Measurements from ENCODE around the gene TMIE.

TMIE gene

GRCh38 chr3:46660003-46660402 is 41.2 kb upstream of the TMIE start:
- no peak overlapping the region for H4K8ac ChIP-seq (ENCODE audit: low read length)
- no peak overlapping the region for H2BK15ac ChIP-seq (ENCODE audit: low read depth, poor library complexity, severe bottlenecking)
- peaks cover 8 to 36% of the 10 kb centered on the region in 2 experiments for H3K27me3 ChIP-seq (ENCODE audit: control insufficient read depth in 1 of 2, insufficient read depth in 1 of 2, low read length in 2 of 2)
- no peak overlapping the region for H3K4me3 ChIP-seq (ENCODE audit: insufficient read depth in 1 of 2, low read depth in 1 of 2, low read length in 2 of 2)
- H2AFZ ChIP-seq (ENCODE audit: low read depth, low read length), result no peak overlapping the region
- H2BK12ac ChIP-seq (ENCODE audit: low read length in 2 of 2), result peak overlapping the region in 1 of 2 experiments; percentile 12
- no peak overlapping the region for H2BK5ac ChIP-seq (ENCODE audit: low read depth, low read length, poor library complexity, severe bottlenecking)
- 82% methylated on average over 6 of the region's 6 CpGs for WGBS
- no peak overlapping the region for H3K9ac ChIP-seq (ENCODE audit: low read length)
- no peak overlapping the region for H3K4ac ChIP-seq (ENCODE audit: low read depth in 1 of 2, low read length in 2 of 2)
- no peaks in the 10 kb centered on the region for H3K36me3 ChIP-seq (ENCODE audit: control insufficient read depth in 1 of 2, insufficient read depth in 2 of 2, low read depth in 1 of 2, low read length in 2 of 2)
- H3K4me2 ChIP-seq (ENCODE audit: low read length, poor library complexity, severe bottlenecking), result no peak overlapping the region
- H3K23ac ChIP-seq (ENCODE audit: low read length in 2 of 2), result no peak overlapping the region
- H3K4me1 ChIP-seq (ENCODE audit: control insufficient read depth, insufficient read depth, low read depth, low read length), result peaks cover 20% of the 10 kb centered on the region
- no peaks in the 10 kb centered on the region for H3K9me3 ChIP-seq (ENCODE audit: control insufficient read depth, low read length)
- H3K18ac ChIP-seq (ENCODE audit: low read depth in 1 of 2, low read length in 2 of 2), result no peak overlapping the region
- H3K14ac ChIP-seq (ENCODE audit: low read length in 2 of 2), result no peak overlapping the region
- no peak overlapping the region for H2AK5ac ChIP-seq (ENCODE audit: low read length, severe bottlenecking)
- H3K79me1 ChIP-seq (replicated peaks; ENCODE audit: low read length, poor library complexity, severe bottlenecking), result no peaks in the 10 kb centered on the region
- no peak overlapping the region for H4K91ac ChIP-seq (ENCODE audit: low read length)
- no peak overlapping the region for H2BK120ac ChIP-seq (ENCODE audit: low read depth, low read length)
- H3K27ac ChIP-seq (ENCODE audit: low read length, poor library complexity, severe bottlenecking), result no peak overlapping the region
- no peak for DNase-seq

DNA sequence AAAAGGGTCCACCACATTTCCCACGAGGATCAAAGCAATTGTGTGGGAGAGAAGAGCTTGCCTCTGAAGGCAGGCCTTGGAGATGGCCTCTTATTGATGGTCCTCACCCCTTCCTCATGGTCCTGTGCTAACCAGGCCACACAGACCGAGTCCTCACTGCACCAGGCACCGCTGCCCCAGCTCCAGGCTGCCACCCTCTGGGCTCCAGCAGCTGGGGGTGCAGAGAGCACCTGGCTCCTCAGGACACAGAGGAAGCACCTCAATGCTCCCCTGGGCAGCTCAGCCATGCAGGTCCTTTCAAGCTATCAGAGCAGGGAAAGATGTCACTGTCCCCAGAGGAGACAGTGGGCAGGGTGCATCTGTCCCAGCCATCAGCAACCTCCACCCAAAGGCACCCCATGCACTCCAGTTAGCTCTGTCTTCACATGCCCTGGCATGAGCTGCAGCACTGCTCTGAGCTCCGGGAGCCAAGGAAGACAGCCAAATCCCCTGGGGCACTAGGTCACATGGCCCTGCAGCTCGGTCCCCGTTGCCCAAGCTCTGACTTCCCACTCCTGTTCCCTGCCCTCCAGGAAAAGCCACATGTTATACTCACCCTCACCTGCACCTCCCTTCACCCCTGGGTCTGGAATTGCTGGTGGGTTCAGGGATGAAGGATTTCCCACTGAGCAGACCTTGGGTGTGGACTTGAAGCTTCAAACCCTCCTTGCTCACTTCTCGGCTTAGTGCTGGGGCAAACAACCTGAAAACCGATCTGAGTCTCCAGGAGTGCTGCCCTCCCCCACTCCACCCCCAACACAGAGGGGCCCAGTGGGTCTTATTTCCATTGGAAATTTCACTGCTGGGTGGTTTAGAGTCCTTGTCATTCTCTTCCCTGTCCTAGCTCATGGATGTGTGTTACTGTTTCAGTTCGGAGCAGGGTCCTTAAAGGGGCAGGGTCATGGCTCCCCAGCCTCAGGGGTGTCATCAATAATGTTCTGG is 40.4 kb upstream of the TMIE start:
- no peak overlapping the region for H3K23ac ChIP-seq (ENCODE audit: low read length in 2 of 2)
- H4K8ac ChIP-seq (ENCODE audit: low read length), result no peak overlapping the region
- H2BK5ac ChIP-seq (ENCODE audit: low read depth, low read length, poor library complexity, severe bottlenecking), result no peak overlapping the region
- no peaks in the 10 kb centered on the region for H3K79me1 ChIP-seq (replicated peaks; ENCODE audit: low read length, poor library complexity, severe bottlenecking)
- no peaks in the 10 kb centered on the region for H3K9me3 ChIP-seq (ENCODE audit: control insufficient read depth, low read length)
- no peak for DNase-seq
- 57% methylated on average over 6 of the region's 9 CpGs for WGBS
- H3K4me2 ChIP-seq (ENCODE audit: low read length, poor library complexity, severe bottlenecking), result no peak overlapping the region
- H3K27ac ChIP-seq (ENCODE audit: low read length, poor library complexity, severe bottlenecking), result no peak overlapping the region
- H3K9ac ChIP-seq (ENCODE audit: low read length), result no peak overlapping the region
- H3K14ac ChIP-seq (ENCODE audit: low read length in 2 of 2), result peak overlapping the region in 1 of 2 experiments; percentile 31
- peak overlapping the region in 1 of 2 experiments; percentile 5 for H3K18ac ChIP-seq (ENCODE audit: low read depth in 1 of 2, low read length in 2 of 2)
- no peaks in the 10 kb centered on the region for H3K36me3 ChIP-seq (ENCODE audit: control insufficient read depth in 1 of 2, insufficient read depth in 2 of 2, low read depth in 1 of 2, low read length in 2 of 2)
- no peak overlapping the region for H2BK120ac ChIP-seq (ENCODE audit: low read depth, low read length)
- H4K91ac ChIP-seq (ENCODE audit: low read length), result no peak overlapping the region
- no peak overlapping the region for H2BK15ac ChIP-seq (ENCODE audit: low read depth, poor library complexity, severe bottlenecking)
- H3K27me3 ChIP-seq (ENCODE audit: control insufficient read depth in 1 of 2, insufficient read depth in 1 of 2, low read length in 2 of 2), result peaks cover 8 to 39% of the 10 kb centered on the region in 2 experiments
- H3K4me3 ChIP-seq (ENCODE audit: insufficient read depth in 1 of 2, low read depth in 1 of 2, low read length in 2 of 2), result no peak overlapping the region
- no peak overlapping the region for H2BK12ac ChIP-seq (ENCODE audit: low read length in 2 of 2)
- H2AK5ac ChIP-seq (ENCODE audit: low read length, severe bottlenecking), result no peak overlapping the region
- H2AFZ ChIP-seq (ENCODE audit: low read depth, low read length), result no peak overlapping the region
- peaks cover 20% of the 10 kb centered on the region for H3K4me1 ChIP-seq (ENCODE audit: control insufficient read depth, insufficient read depth, low read depth, low read length)
- H3K4ac ChIP-seq (ENCODE audit: low read depth in 1 of 2, low read length in 2 of 2), result no peak overlapping the region

- Histone ChIP-seq H3K36me3 (ENCODE audit: control insufficient read depth in 1 of 2, insufficient read depth in 2 of 2, low read depth in 1 of 2, low read length in 2 of 2) (no peaks in the 10 kb centered on the region), H3K9ac (ENCODE audit: low read length) (no peak overlapping the region), H3K9me3 (ENCODE audit: control insufficient read depth, low read length) (no peaks in the 10 kb centered on the region), H3K79me1 (replicated peaks; ENCODE audit: low read length, poor library complexity, severe bottlenecking) (no peaks in the 10 kb centered on the region), H2BK15ac (ENCODE audit: low read depth, poor library complexity, severe bottlenecking) (no peak overlapping the region), H3K23ac (ENCODE audit: low read length in 2 of 2) (no peak overlapping the region), H3K4ac (ENCODE audit: low read depth in 1 of 2, low read length in 2 of 2) (no peak overlapping the region), H3K4me3 (ENCODE audit: insufficient read depth in 1 of 2, low read depth in 1 of 2, low read length in 2 of 2) (no peak overlapping the region), H3K18ac (ENCODE audit: low read depth in 1 of 2, low read length in 2 of 2) (peak overlapping the region; percentile 19 to 29), H3K14ac (ENCODE audit: low read length in 2 of 2) (peak overlapping the region in 1 of 2 experiments; percentile 35), H2AK5ac (ENCODE audit: low read length, severe bottlenecking) (no peak overlapping the region), H2BK120ac (ENCODE audit: low read depth, low read length) (no peak overlapping the region), H4K8ac (ENCODE audit: low read length) (no peak overlapping the region), H4K91ac (ENCODE audit: low read length) (no peak overlapping the region), H2AFZ (ENCODE audit: low read depth, low read length) (no peak overlapping the region), H2BK5ac (ENCODE audit: low read depth, low read length, poor library complexity, severe bottlenecking) (no peak overlapping the region), H3K4me2 (ENCODE audit: low read length, poor library complexity, severe bottlenecking) (no peak overlapping the region), H2BK12ac (ENCODE audit: low read length in 2 of 2) (peak overlapping the region in 1 of 2 experiments; percentile 13), H3K27me3 (ENCODE audit: control insufficient read depth in 1 of 2, insufficient read depth in 1 of 2, low read length in 2 of 2) (peaks cover 13 to 44% of the 10 kb centered on the region in 2 experiments), H3K27ac (ENCODE audit: low read length, poor library complexity, severe bottlenecking) (no peak overlapping the region), H3K4me1 (ENCODE audit: control insufficient read depth, insufficient read depth, low read depth, low read length) (peaks cover 20% of the 10 kb centered on the region)
- WGBS, result 79% methylated on average over 14 of the region's 15 CpGs
- no peak for DNase-seq
These were observed 39.1 kb upstream of the TMIE start for GRCh38 chr3:46661776-46662766.
